Activated T-helper 1 cell treated with anti-CD3 and anti-CD28 coated beads, Interleukin-12 subunit alpha, Interleukin-12 subunit beta, Interleukin-2, Interleukin-4 antibody, amounts not matched to agents 30 ng/mL and 10 ng/mL and 1 ng/mL, durations not matched to agents 14 hours and 24 hours and 36 hours (primary cell): ENCODE measurements around the gene VSTM4. TPM values are rescaled to one million over a fixed set of nuclear protein-coding genes. Genes with fewer than 3 reads are reported as not detected.

Experiments
- DNase-seq: peaks from one replicate; pipeline ENCODE4 v3.0.0; 2021; ENCODE audit warnings: low spot score
- H3K27ac Mint-ChIP-seq: one replicate; pipeline ENCODE4 v1.8.0; 2021; ENCODE audit warnings: mild to moderate bottlenecking, mixed read lengths
- H3K27me3 Mint-ChIP-seq: one replicate; pipeline ENCODE4 v1.8.0; 2022; ENCODE audit warnings: mild to moderate bottlenecking, moderate library complexity, mixed read lengths; ENCODE audit not compliant: insufficient read depth
- H3K36me3 Mint-ChIP-seq: one replicate; pipeline ENCODE4 v1.8.0; 2021; ENCODE audit warnings: low read depth, mixed read lengths
- H3K4me1 Mint-ChIP-seq: one replicate; pipeline ENCODE4 v1.8.0; 2021; ENCODE audit warnings: low read depth, mixed read lengths
- H3K4me3 Mint-ChIP-seq: one replicate; pipeline ENCODE4 v1.8.0; 2021; ENCODE audit warnings: mild to moderate bottlenecking, moderate library complexity, mixed read lengths
- H3K9me3 Mint-ChIP-seq: one replicate; pipeline ENCODE4 v1.8.0; 2021; ENCODE audit warnings: mixed read lengths
- intact Hi-C: fragments of 100-400 bp; cut with micrococcal nuclease; formaldehyde crosslinking; loops from one replicate; pipeline ENCODE4 v1.15.1; 2024
- total RNA-seq: library from RNA; stranded (reverse); gene quantifications from 2 replicates; pipeline ENCODE4 v1.2.3, GENCODE V29; 2022

VSTM4 gene
- total RNA-seq, 1 donor from 2014 or later = 0.23 TPM

- H3K4me1 Mint-ChIP-seq = peaks cover 15% of the 10 kb centered on the region
- DNase-seq = no peak
- no peak overlapping the region for H3K27ac Mint-ChIP-seq
- H3K9me3 Mint-ChIP-seq = peaks cover 2% of the 10 kb centered on the region
- peaks cover 5% of the 10 kb centered on the region for H3K36me3 Mint-ChIP-seq
- intact Hi-C loops = no loop called here
- H3K27me3 Mint-ChIP-seq = peaks cover 9% of the 10 kb centered on the region
- H3K4me3 Mint-ChIP-seq = no peak overlapping the region
These were observed 37.8 kb upstream of the VSTM4 start for GRCh38 chr10:49153115-49153514.

DNA sequence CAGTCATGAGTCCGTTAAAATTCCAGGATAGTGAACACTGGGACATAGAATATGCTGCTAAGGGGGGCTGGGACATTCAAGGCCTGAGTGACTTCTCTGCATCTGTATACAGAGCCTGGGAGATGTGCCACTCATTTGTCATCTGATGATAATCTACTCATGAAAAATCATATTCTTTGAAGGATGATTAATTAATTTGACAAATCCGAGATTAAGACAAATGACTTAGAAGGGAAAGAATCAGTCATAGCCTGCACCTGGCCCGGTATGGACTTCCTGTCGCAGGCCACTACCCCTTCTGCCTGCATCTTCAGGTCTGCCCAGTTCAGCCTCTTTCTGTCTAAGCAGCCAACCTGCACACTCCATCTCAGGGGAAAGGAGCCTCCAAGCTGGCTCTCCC lies 37.3 kb upstream of the VSTM4 start:
- no peak overlapping the region for H3K27ac Mint-ChIP-seq
- DNase-seq = no peak
- intact Hi-C loops = no loop called here
- peaks cover 9% of the 10 kb centered on the region for H3K27me3 Mint-ChIP-seq
- no peak overlapping the region for H3K4me3 Mint-ChIP-seq
- H3K36me3 Mint-ChIP-seq = peaks cover 4% of the 10 kb centered on the region
- peaks cover 13% of the 10 kb centered on the region for H3K4me1 Mint-ChIP-seq
- H3K9me3 Mint-ChIP-seq = peaks cover 4% of the 10 kb centered on the region

- Mint-ChIP-seq H3K4me1 (peaks cover 7% of the 10 kb centered on the region), H3K27me3 (peaks cover 6% of the 10 kb centered on the region), H3K9me3 (peaks cover 4% of the 10 kb centered on the region), H3K36me3 (peaks cover 2% of the 10 kb centered on the region), H3K27ac (no peak overlapping the region), H3K4me3 (no peak overlapping the region)
- intact Hi-C loops = no loop called here
- no peak for DNase-seq
These were observed 36.7 kb upstream of the VSTM4 start for GRCh38 chr10:49152037-49152436.

DNA sequence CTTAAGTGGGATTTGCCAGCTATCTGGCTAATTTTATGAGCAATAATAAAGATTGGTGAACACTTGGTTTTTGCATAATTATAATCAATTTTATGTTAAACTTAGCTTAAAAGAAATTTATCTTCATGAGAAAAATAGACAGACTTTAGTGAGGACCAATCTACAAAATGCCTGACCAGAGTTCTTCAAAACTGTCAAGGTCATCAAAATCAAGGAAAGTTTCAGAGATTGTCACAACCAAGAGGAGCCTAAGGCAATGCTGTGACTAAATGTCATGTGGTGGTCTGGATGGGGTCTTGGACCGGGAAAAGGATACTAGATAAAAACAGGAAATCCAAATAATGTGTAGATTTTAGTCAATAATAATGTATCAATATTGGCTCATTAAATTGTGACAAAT lies 36.2 kb upstream of the VSTM4 start:
- no peak for DNase-seq
- H3K4me3 Mint-ChIP-seq = no peak overlapping the region
- peaks cover under 1% of the 10 kb centered on the region for H3K36me3 Mint-ChIP-seq
- peaks cover 1% of the 10 kb centered on the region for H3K4me1 Mint-ChIP-seq
- intact Hi-C loops = no loop called here
- H3K27ac Mint-ChIP-seq = no peak overlapping the region
- peaks cover 4% of the 10 kb centered on the region for H3K9me3 Mint-ChIP-seq
- H3K27me3 Mint-ChIP-seq = peaks cover 6% of the 10 kb centered on the region

GRCh38 chr10:49151025-49151445 lies 35.7 kb upstream of the VSTM4 start:
- peaks cover 4% of the 10 kb centered on the region for H3K9me3 Mint-ChIP-seq
- intact Hi-C loops = no loop called here
- no peak for DNase-seq
- H3K27me3 Mint-ChIP-seq = peaks cover 6% of the 10 kb centered on the region
- H3K36me3 Mint-ChIP-seq = no peaks in the 10 kb centered on the region
- H3K4me1 Mint-ChIP-seq = no peaks in the 10 kb centered on the region
- no peak overlapping the region for H3K27ac Mint-ChIP-seq
- no peak overlapping the region for H3K4me3 Mint-ChIP-seq

DNA sequence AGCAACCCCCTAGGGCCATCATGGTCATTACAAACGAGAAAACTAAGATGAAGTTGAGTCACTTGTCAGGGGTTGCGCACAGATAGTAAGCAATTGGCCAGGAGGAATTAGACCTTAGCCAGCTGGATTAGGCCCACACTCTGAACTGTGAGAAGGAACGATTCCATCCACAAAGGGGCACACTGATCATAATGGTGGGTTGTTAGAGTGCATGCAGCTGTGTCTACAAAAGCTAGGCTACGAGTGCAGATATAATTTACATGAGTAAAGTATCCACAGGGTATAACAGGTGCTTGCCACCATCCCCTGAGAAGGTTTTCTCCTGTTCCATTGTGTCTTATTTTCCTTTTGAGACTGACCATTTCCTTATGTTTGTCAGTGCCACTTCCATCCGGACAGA lies 35.1 kb upstream of the VSTM4 start:
- Mint-ChIP-seq H3K27me3 (peaks cover 6% of the 10 kb centered on the region), H3K36me3 (no peaks in the 10 kb centered on the region), H3K27ac (no peak overlapping the region), H3K4me1 (no peaks in the 10 kb centered on the region), H3K9me3 (peaks cover 4% of the 10 kb centered on the region), H3K4me3 (no peak overlapping the region)
- intact Hi-C loops = no loop called here
- DNase-seq = no peak

GRCh38 chr10:49149881-49150280 lies 34.6 kb upstream of the VSTM4 start:
- Mint-ChIP-seq H3K36me3 (no peaks in the 10 kb centered on the region), H3K27me3 (peaks cover 6% of the 10 kb centered on the region), H3K27ac (no peak overlapping the region), H3K4me1 (no peaks in the 10 kb centered on the region), H3K9me3 (peaks cover 4% of the 10 kb centered on the region), H3K4me3 (no peak overlapping the region)
- no peak for DNase-seq
- intact Hi-C loops = no loop called here

DNA sequence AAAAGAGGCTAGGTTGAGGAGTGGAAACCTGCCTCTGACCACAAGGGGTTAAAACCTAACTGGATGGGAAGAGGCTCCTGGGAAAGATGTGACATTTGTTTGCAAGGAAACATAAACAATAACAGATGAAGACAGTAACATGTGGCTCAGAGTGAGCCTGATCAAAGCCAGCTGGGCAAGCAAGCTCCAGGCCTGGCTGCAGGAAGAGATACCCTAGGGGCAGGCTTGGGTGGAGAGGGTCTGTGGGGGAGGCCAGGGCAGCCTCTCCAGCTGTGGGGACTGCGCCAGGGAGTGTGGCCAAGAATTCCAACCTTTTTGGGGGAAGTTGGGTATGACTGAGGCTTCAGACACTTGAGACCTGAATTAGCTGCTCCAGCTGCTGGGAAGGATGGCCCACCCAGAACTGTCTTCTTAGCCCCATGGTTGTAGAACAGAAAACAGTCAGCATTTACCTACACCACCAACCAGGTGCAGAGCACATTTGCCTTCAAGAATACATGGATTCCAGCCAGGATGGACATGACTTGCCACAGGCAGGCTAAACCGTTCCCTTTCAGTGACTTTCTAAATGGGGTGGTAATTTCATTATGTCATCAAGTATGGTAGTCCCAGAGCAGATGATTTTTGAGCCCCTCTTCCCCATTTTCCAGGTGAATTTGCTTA lies 28.9 kb upstream of the VSTM4 start:
- intact Hi-C loops = no loop called here
- Mint-ChIP-seq H3K27ac (no peak overlapping the region), H3K4me3 (no peak overlapping the region), H3K36me3 (no peaks in the 10 kb centered on the region), H3K9me3 (peaks cover 4% of the 10 kb centered on the region), H3K4me1 (no peaks in the 10 kb centered on the region), H3K27me3 (peaks cover 7% of the 10 kb centered on the region)
- DNase-seq = no peak

DNA sequence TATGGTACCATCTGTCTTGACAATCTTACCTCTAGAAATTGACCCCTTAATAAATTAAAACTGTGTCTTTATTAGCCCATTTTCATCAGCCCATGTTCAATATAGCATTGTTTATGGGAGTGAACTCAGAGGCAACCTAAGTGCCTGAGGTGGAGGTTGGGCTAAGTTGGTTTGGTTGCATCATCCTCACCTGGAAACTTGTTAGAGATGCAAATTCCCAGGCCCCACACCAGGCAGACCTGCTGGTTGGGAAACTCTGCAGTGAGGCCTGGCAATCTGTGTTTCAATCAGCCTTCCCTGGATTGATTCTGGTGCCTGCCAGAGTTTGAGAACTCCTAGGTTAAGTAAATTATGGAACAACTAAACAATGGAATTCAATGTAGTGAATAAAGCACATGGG lies 27.9 kb upstream of the VSTM4 start:
- no peaks in the 10 kb centered on the region for H3K36me3 Mint-ChIP-seq
- no peak overlapping the region for H3K27ac Mint-ChIP-seq
- H3K4me1 Mint-ChIP-seq = no peaks in the 10 kb centered on the region
- H3K4me3 Mint-ChIP-seq = no peak overlapping the region
- peaks cover 7% of the 10 kb centered on the region for H3K27me3 Mint-ChIP-seq
- no peak for DNase-seq
- peaks cover 3% of the 10 kb centered on the region for H3K9me3 Mint-ChIP-seq
- intact Hi-C loops = no loop called here

GRCh38 chr10:49141541-49142332 lies 26.4 kb upstream of the VSTM4 start:
- H3K36me3 Mint-ChIP-seq = no peaks in the 10 kb centered on the region
- intact Hi-C loops = no loop called here
- no peak overlapping the region for H3K4me3 Mint-ChIP-seq
- peaks cover 7% of the 10 kb centered on the region for H3K27me3 Mint-ChIP-seq
- no peaks in the 10 kb centered on the region for H3K4me1 Mint-ChIP-seq
- DNase-seq = no peak
- H3K9me3 Mint-ChIP-seq = no peaks in the 10 kb centered on the region
- no peak overlapping the region for H3K27ac Mint-ChIP-seq

DNA sequence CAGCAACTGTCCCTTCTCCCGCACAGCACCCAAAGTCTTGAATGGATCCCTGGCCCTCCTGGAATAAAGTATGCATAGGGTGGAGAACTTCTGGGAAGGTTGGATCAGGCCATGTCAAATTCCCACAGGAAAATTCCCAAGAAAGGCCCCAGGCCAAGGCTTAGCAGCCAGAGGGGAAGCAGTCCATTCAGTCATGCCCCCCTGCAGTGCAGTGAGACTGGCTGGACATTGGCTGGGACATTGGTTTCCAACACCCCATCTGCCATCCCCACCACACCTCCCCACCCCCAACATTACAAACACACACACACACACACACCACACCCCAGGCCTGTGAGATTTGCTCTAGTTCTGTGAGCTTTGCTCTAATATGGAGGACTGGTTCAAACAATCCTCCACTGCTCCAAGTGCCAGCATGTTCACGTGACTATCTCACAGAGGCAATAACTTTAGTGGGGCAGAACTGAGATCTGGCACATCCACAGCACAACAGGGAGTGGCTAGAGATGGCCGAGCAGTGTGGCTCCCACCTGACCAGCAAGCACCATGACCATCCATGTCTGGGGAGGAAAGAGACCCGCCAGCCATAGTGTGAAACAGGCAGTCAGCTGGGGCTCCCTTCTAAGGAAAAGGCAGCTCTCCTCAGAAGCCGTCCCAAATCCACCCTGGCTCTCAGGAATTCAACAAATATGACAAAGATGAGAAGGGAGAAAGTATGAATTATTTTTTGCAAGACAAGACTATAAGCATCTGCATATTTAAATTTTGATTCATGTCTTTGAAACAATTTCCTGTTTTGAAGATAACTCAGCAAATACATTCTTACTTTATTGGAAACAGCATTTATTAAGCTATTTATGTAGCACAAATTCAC lies 25.2 kb upstream of the VSTM4 start:
- Mint-ChIP-seq H3K36me3 (no peaks in the 10 kb centered on the region), H3K4me1 (no peaks in the 10 kb centered on the region), H3K4me3 (no peak overlapping the region), H3K27ac (no peak overlapping the region), H3K27me3 (peaks cover 7% of the 10 kb centered on the region), H3K9me3 (no peaks in the 10 kb centered on the region)
- intact Hi-C loops = no loop called here
- no peak for DNase-seq

DNA sequence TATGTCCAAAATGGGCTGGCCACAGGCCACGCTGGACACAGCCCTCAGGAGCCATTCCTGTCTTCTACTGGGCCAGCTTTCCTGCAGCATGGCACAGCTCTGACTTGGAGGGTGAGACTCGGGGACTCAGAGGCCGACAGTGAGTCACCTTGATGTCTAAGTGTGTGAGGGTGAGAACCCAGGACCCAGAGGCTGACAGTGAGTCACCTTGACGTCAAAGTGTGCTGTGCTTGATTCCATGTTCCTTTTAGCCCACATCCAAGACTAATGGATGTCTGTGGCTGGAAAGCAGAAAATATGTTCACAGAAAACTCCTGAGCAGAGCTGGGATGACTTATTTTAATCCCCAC lies 24.5 kb upstream of the VSTM4 start:
- H3K36me3 Mint-ChIP-seq = no peaks in the 10 kb centered on the region
- intact Hi-C loops = no loop called here
- DNase-seq = no peak
- H3K4me1 Mint-ChIP-seq = no peaks in the 10 kb centered on the region
- H3K27ac Mint-ChIP-seq = no peak overlapping the region
- no peak overlapping the region for H3K4me3 Mint-ChIP-seq
- H3K27me3 Mint-ChIP-seq = peaks cover 7% of the 10 kb centered on the region
- no peaks in the 10 kb centered on the region for H3K9me3 Mint-ChIP-seq
